Kidney epithelial cell (primary cell): ENCODE results near the gene SKAP1. TPM values are rescaled to one million over a fixed set of nuclear protein-coding genes. Genes with fewer than 3 reads are reported as not detected.

Experiments used
- DNase-seq: peaks from one replicate; pipeline ENCODE4 v3.0.0-alpha.2; 2010; ENCODE audit warnings: low read depth
- H3K27me3 ChIP-seq: 2 replicates; pipeline ENCODE4 v1.6.0; 2011; ENCODE audit warnings: low read length; ENCODE audit not compliant: control insufficient read depth, insufficient read depth
- H3K36me3 ChIP-seq: 2 replicates; pipeline ENCODE4 v1.5.1; 2011; ENCODE audit warnings: low read length; ENCODE audit not compliant: control insufficient read depth, insufficient read depth
- H3K4me3 ChIP-seq: 2 replicates; pipeline ENCODE4 v1.5.1; 2011; ENCODE audit warnings: low read depth, mild to moderate bottlenecking, control low read depth, low read length
- CTCF ChIP-seq: IDR thresholded peaks from 2 replicates; pipeline ENCODE4 v1.5.1; 2011; ENCODE audit warnings: mild to moderate bottlenecking, moderate library complexity, low read length, control low read depth, inconsistent platforms; ENCODE audit not compliant: insufficient read depth, poor library complexity, severe bottlenecking
- total RNA-seq: library from RNA; depleted of rRNA; stranded (reverse); fragments of >200 nt; gene quantifications from 2 replicates; pipeline ENCODE4 v1.2.3, GENCODE V29; 2015

SKAP1 gene
- total RNA-seq, 1 donor from 2014 or later, result 5.6 TPM

DNA sequence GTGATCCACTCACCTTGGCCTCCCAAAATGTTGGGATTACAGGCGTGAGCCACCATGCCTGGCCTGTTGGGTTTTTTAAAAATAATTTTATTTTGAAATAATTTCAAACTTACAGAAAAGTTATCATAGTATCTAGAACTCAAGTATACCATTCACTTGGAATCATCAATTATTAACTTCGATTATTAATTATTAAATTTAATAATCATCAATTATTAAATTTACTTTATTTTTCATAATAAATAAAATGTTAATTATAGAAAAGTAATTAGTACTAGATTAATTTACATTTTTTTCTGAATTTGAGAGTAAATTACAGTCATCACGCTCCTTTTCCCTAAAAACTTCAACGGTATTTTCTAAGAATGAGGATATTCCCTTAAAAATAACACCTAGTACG is 13.7 kb upstream of the SKAP1 start:
- Histone ChIP-seq H3K36me3 (no peaks in the 10 kb centered on the region), H3K4me3 (no peak overlapping the region), H3K27me3 (no peaks in the 10 kb centered on the region)
- no peak for DNase-seq
- TF ChIP-seq CTCF, result no peak

GRCh38 chr17:48442819-48443218 is 12.8 kb upstream of the SKAP1 start:
- no peak for TF ChIP-seq CTCF
- no peak for DNase-seq
- no peaks in the 10 kb centered on the region for H3K27me3 ChIP-seq
- no peak overlapping the region for H3K4me3 ChIP-seq
- no peaks in the 10 kb centered on the region for H3K36me3 ChIP-seq

DNA sequence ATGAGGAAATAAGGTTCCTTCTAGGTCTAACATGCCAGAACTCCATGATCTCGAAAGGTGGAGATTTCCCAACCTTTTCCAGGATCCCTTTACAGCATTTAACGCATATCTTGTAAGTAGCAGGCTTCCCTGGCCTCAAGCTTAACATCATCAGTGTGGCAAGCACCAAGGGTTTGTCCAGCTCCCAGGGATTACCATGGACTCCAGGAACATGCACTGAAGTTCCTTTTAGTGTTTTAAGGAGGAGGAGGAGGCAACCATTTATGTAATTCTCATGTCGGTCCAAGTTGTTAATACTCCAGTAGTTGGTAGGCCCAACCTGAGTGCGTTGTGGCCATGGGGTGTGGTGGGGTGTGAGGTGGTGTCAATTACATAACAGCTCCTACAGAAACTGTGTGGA is 11.8 kb upstream of the SKAP1 start:
- no peak for TF ChIP-seq CTCF
- DNase-seq, result no peak
- H3K4me3 ChIP-seq, result no peak overlapping the region
- no peaks in the 10 kb centered on the region for H3K27me3 ChIP-seq
- no peaks in the 10 kb centered on the region for H3K36me3 ChIP-seq

- no peaks in the 10 kb centered on the region for H3K27me3 ChIP-seq
- no peak for TF ChIP-seq CTCF
- DNase-seq, result no peak
These were observed 11.3 kb upstream of the SKAP1 start for GRCh38 chr17:48441231-48441711.

GRCh38 chr17:48440669-48441068 is 10.7 kb upstream of the SKAP1 start:
- DNase-seq, result no peak
- no peak overlapping the region for H3K4me3 ChIP-seq
- no peak for TF ChIP-seq CTCF
- no peaks in the 10 kb centered on the region for H3K27me3 ChIP-seq
- no peaks in the 10 kb centered on the region for H3K36me3 ChIP-seq

More at GRCh38 chr17:48441231-48441711, 11.3 kb upstream of the SKAP1 start:
- Histone ChIP-seq H3K4me3 (no peak overlapping the region), H3K36me3 (no peaks in the 10 kb centered on the region)

DNA sequence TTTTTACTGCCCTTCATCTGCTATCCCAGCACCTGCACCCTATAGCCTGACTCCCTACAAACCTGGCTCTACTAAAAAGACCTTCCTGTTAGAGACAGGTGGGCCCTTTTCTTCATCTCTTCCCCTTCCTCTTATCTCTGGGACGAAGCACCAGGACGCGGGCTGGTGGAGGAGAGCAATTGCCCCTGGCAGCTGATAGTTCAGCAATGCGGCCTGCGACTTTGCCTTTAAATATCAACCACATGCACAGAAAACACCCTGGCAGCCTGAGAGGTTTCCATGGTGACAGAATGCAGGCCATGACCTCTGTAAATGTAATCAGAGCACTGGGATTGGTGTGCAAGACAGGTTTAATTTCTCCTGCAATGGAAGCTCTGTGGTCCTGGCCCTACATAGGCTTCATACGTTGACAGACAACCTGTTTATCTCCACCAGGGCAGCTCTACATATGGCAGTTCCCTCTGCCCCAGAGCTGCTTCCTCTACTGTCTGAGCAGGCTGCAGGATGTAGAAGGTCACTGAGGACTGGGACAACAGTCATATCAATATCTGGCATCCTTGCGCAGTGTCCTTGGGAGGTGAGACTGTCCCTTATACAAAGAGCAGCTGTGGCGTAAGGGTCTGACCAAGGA is 10.0 kb upstream of the SKAP1 start:
- Histone ChIP-seq H3K27me3 (no peaks in the 10 kb centered on the region), H3K36me3 (no peaks in the 10 kb centered on the region)
- DNase-seq, result no peak

More for the DNA sequence above, 10.0 kb upstream of the SKAP1 start:
- no peak for TF ChIP-seq CTCF
- H3K4me3 ChIP-seq, result no peak overlapping the region
